Measurements from ENCODE around the gene ABL2. TPM values are rescaled to one million over a fixed set of nuclear protein-coding genes. Genes with fewer than 3 reads are reported as not detected.

Gene ABL2
- total RNA-seq, 1 experiment from 2014 or later, result 38.3 TPM

- no peak for ATAC-seq
- no peak for DNase-seq (ENCODE audit: low read depth, low spot score)
- Histone ChIP-seq H3K27ac (ENCODE audit: low read length) (no peak overlapping the region), H3K27me3 (ENCODE audit: control insufficient read depth, insufficient read depth, low read length) (no peaks in the 10 kb centered on the region), H3K4me1 (ENCODE audit: control insufficient read depth, insufficient read depth, low read length) (peaks cover 11% of the 10 kb centered on the region), H3K36me3 (ENCODE audit: control insufficient read depth, insufficient read depth, low read length) (no peaks in the 10 kb centered on the region; the same call in none of the 2 replicates), H3K4me3 (ENCODE audit: low read depth in 2 of 2, low read length in 2 of 2) (no peak overlapping the region), H3K9me3 (ENCODE audit: control insufficient read depth, insufficient read depth, low read depth, low read length) (no peaks in the 10 kb centered on the region)
- CTCF ChIA-PET, result no interaction called here
- intact Hi-C loops (cut with micrococcal nuclease; ENCODE audit: unreplicated experiment) (no loop called here), in situ Hi-C loops (cut with HindIII; ENCODE audit: low pct_unique_long_range_greater_than_20kb, low sequenced_read_pairs) (no loop called here)
- BruUV-seq (replicated peaks), result no TSS peak
- POLR2A ChIA-PET, result no interaction called here
- TF ChIP-seq CTCF (IDR thresholded peaks at IDR 0.05) (no peak), REST (IDR thresholded peaks at IDR 0.05; ENCODE audit: insufficient read depth in 1 of 2, low read depth in 2 of 2, low read length in 1 of 2) (no peak), POLR2AphosphoS5 (IDR thresholded peaks at IDR 0.05; ENCODE audit: low read depth, low read length) (no peak), TCF7L2 (IDR thresholded peaks at IDR 0.05; ENCODE audit: low read depth, low read length) (no peak), SIN3A (IDR thresholded peaks at IDR 0.05; ENCODE audit: borderline replicate concordance, insufficient read depth, low read depth, low read length) (no peak)
Measured at GRCh38 chr1:179090522-179090921, 139.0 kb downstream of the ABL2 start.

GRCh38 chr1:179089827-179090482, 139.5 kb downstream of the ABL2 start:
- no peaks in the 10 kb centered on the region for H3K9me3 ChIP-seq (ENCODE audit: control insufficient read depth, insufficient read depth, low read depth, low read length)
- no peak overlapping the region for H3K4me3 ChIP-seq (ENCODE audit: low read depth in 2 of 2, low read length in 2 of 2)
- no peaks in the 10 kb centered on the region for H3K27me3 ChIP-seq (ENCODE audit: control insufficient read depth, insufficient read depth, low read length)
- ChIA-PET CTCF (no interaction called here), POLR2A (no interaction called here)
- no peaks in the 10 kb centered on the region; the same call in none of the 2 replicates for H3K36me3 ChIP-seq (ENCODE audit: control insufficient read depth, insufficient read depth, low read length)
- H3K27ac ChIP-seq (ENCODE audit: low read length), result no peak overlapping the region
- intact Hi-C loops (cut with micrococcal nuclease; ENCODE audit: unreplicated experiment) (loop anchor here (10.0 kb wide), 1 partner anchor 105 kb away; no protein-coding TSS in a partner anchor), in situ Hi-C loops (cut with HindIII; ENCODE audit: low pct_unique_long_range_greater_than_20kb, low sequenced_read_pairs) (no loop called here)
- no peak for TF ChIP-seq TCF7L2 (IDR thresholded peaks at IDR 0.05; ENCODE audit: low read depth, low read length)
- no peak for DNase-seq (ENCODE audit: low read depth, low spot score)
- H3K4me1 ChIP-seq (ENCODE audit: control insufficient read depth, insufficient read depth, low read length), result peaks cover 11% of the 10 kb centered on the region
- no peak for ATAC-seq
- BruUV-seq (replicated peaks), result no TSS peak

- H3K27ac ChIP-seq (ENCODE audit: low read length), result no peak overlapping the region
Measured at GRCh38 chr1:179087665-179088064, 141.8 kb downstream of the ABL2 start.

More at GRCh38 chr1:179087665-179088064, 141.8 kb downstream of the ABL2 start:
- H3K36me3 ChIP-seq (ENCODE audit: control insufficient read depth, insufficient read depth, low read length), result no peaks in the 10 kb centered on the region; the same call in 1 of the 2 replicates
- H3K9me3 ChIP-seq (ENCODE audit: control insufficient read depth, insufficient read depth, low read depth, low read length), result no peaks in the 10 kb centered on the region
- no peaks in the 10 kb centered on the region for H3K27me3 ChIP-seq (ENCODE audit: control insufficient read depth, insufficient read depth, low read length)
- DNase-seq (ENCODE audit: low read depth, low spot score) (no peak), ATAC-seq (0 out of 2 replicates have a peak, but pooled peaks have one; percentile 9)
- ChIA-PET POLR2A (interaction anchor here (0.6 kb wide), 3 partner anchors 14 to 39 kb away, joined by 3 to 5 read pairs (median 4); no protein-coding TSS in a partner anchor), CTCF (no interaction called here)
- no TSS peak for BruUV-seq (replicated peaks)
- no peak for TF ChIP-seq CTCF (IDR thresholded peaks at IDR 0.05)
- TF ChIP-seq POLR2AphosphoS5 (IDR thresholded peaks at IDR 0.05; ENCODE audit: low read depth, low read length), result no peak
- TF ChIP-seq SIN3A (IDR thresholded peaks at IDR 0.05; ENCODE audit: borderline replicate concordance, insufficient read depth, low read depth, low read length), result no peak
- TF ChIP-seq REST (IDR thresholded peaks at IDR 0.05; ENCODE audit: insufficient read depth in 1 of 2, low read depth in 2 of 2, low read length in 1 of 2), result no peak
- no peak for TF ChIP-seq TCF7L2 (IDR thresholded peaks at IDR 0.05; ENCODE audit: low read depth, low read length)
- H3K4me3 ChIP-seq (ENCODE audit: low read depth in 2 of 2, low read length in 2 of 2), result no peak overlapping the region
- intact Hi-C loops (cut with micrococcal nuclease; ENCODE audit: unreplicated experiment) (loop anchor here (10.0 kb wide), 1 partner anchor 107 kb away; no protein-coding TSS in a partner anchor), in situ Hi-C loops (cut with HindIII; ENCODE audit: low pct_unique_long_range_greater_than_20kb, low sequenced_read_pairs) (no loop called here)
- H3K4me1 ChIP-seq (ENCODE audit: control insufficient read depth, insufficient read depth, low read length), result peaks cover 11% of the 10 kb centered on the region

All from Panc1 (cell line).